GM21360 (cell line): ENCODE results near the gene IRF3.

Experiments
- ATAC-seq: cut with Tn5 transposase; IDR thresholded peaks from one replicate; pipeline ENCODE4 v1.9.1; 2021; ENCODE audit warnings: mild to moderate bottlenecking, moderate library complexity; ENCODE audit not compliant: unreplicated experiment

The IRF3 gene

DNA sequence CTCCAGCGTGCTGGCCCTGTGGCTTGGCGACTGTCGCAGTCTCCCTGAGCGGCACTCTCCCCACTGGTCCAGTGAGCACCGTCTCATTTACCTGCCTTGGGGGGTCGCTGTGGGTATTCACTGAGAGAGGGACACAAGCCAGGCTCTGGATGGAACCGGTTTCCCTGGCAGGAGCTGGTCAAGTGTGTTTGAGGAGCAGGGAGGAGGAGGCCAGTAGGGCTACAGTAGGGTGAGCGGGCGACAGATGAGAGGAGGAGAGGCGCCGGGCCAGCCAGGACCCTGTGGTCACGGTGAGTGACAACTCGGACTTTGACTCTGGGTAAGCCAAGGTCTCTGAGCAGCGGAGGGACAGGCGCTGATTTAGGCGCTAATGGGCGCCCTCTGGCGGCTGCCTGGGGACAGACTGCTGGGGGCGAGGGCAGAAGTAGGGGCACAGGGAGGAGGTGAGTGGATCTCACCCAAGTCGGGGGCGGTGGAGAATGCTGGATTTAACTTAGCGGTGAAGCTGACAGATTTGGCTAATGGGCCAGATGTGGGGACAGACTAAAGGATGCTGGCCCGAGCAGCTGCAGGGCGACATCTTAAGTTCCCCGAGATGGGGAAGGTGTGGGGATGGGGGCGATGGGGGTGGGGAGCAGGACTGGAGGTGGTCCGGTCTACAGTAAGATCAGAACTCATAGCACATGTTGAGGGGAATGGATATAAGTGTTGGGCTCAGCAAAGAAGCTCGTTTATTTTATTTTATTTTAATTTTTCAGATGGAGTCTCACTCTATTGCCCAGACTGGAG is 6.7 kb upstream of the IRF3 start:
- ATAC-seq, result no peak

GRCh38 chr19:49669516-49669915 is 3.9 kb upstream of the IRF3 start:
- no peak for ATAC-seq

DNA sequence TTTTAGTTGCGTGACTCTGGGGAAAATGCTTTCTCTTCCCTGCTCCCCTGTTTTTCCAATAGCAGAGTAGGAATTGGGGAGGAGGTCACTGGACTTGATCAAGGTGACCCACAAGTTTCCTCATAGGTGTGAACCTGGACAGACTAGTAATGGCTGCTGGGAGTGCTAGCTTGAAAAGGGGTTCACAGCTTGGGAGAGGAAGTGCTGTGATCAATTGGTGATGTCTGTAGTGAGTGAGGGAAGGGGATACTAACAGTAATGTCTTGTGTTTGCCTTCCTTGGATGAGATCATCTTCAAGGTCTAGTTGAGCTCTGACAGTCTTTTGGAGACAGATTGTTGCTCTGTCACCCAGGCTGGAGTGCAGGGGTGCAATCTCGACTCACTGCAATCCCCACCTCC is 1.8 kb upstream of the IRF3 start:
- ATAC-seq, result no peak

- ATAC-seq, result no peak
Measured at GRCh38 chr19:49666120-49666444, 425 bp upstream of the IRF3 start.

GRCh38 chr19:49665036-49665350 is 664 bp downstream of the IRF3 start:
- ATAC-seq, result no peak

DNA sequence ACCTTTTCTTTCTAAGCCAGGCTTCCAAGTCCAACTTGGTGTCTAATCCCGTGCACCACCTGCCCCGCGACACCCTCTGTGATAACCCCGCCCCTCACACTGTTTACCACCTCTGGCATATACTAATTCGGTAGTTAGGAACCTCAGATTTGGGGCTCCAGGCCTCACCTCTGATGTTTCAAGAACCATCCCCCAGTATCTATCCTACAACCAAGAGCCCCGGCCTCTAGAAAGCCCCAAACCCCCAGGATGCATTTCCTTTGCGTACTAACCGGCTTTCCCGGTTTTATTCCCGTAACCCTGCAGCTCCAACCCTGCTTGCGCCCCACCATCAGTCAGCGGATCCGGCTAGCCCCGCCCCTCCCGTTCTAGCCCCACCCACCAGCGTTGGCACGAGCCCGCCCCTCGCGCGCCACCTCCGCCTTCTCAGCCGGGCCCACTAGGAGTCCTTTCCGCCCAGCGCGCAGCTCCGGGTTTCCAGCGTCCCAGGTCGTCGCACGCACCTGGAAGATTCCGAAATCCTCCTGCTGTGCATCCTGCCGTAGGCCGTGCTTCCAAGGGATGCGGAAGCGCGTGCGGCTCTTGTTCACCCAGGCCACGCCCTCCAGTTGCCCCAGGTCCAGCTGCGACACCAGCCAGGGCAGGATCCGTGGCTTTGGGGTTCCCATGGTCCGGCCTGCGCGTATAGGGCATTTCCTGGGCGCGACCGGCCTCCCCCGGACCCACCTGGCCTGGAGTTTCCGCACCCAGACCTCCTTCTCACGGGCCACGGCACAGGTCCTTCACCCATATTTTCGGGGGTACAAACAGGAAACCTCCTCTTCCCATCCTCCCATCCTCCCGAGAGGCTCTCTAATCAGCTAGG is 1.3 kb downstream of the IRF3 start:
- ATAC-seq, result no peak

DNA sequence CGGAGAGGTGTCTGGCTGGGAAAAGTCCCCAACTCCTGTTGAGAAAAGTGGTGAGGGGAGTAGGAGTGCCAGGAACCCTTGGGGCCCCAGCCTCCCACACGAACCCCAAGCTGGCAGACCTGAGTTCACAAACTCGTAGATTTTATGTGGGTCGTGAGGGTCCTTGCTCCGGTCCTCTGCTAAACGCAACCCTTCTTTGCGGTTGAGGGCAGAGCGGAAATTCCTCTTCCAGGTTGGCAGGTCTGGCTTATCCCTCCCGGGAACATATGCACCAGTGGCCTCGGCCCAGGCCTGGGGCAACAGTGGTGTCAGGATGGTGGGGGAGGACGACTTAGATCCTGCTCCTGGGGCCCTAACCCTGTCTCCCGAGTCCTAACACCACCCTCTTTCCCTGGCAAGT is 2.4 kb downstream of the IRF3 start:
- ATAC-seq, result no peak

- no peak for ATAC-seq
Measured at GRCh38 chr19:49662011-49662410, 3.6 kb downstream of the IRF3 start.

GRCh38 chr19:49660338-49660961 is 5.2 kb downstream of the IRF3 start:
- no peak for ATAC-seq

- ATAC-seq, result no peak
Measured at GRCh38 chr19:49658566-49659442, 6.9 kb downstream of the IRF3 start.

GRCh38 chr19:49658139-49658517 is 7.5 kb downstream of the IRF3 start:
- ATAC-seq, result no peak

DNA sequence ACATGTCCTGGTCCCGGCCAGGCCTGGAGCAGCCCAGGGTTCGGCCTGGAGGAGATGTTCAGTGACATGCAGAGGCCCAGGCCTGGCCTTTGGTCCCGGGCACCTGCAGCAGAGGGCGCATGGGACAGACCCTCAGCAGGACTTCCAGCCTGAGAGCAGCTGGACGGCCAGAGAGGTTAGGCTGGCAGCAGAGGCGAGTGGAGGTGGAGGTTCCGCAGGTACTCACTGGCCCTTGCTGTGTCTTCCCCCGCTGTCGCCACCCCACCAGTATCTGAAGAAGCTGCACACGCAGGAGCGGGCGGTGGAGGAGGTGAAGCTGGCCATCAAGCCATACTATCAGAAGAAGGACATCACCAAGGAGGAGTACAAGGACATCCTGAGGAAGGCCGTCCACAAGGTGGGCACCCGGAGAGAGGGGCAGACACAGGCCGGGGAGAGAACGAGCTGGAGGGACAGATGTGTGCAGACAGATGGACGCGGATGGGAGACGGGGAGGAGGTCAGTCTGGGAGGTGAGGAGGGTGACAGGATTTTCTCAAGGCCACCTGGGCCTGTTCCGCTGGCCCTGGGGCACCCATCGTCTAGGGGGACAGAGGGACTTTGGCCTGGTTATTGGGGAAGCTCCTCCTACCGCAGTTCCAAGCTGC is 8.0 kb downstream of the IRF3 start:
- no peak for ATAC-seq

- no peak for ATAC-seq
Measured at GRCh38 chr19:49656456-49657109, 9.1 kb downstream of the IRF3 start.

- no peak for ATAC-seq
Measured at GRCh38 chr19:49655570-49656455, 9.8 kb downstream of the IRF3 start.

GRCh38 chr19:49654581-49654980 is 11.1 kb downstream of the IRF3 start:
- no peak for ATAC-seq

- no peak for ATAC-seq
Measured at GRCh38 chr19:49653466-49653806, 12.2 kb downstream of the IRF3 start.

GRCh38 chr19:49652551-49653465 is 12.8 kb downstream of the IRF3 start:
- ATAC-seq, result no peak
